SK-N-MC (cell line): ENCODE measurements around the gene NRROS.

ENCODE experiments used
- EZH2 ChIP-seq: fragments of 200-600 bp; sonication (generic); IDR thresholded peaks from one replicate; pipeline ENCODE4 v1.6.1; 2017; ENCODE audit warnings: antibody characterized with exemption
- FOXP2 ChIP-seq: optimal IDR thresholded peaks from 2 replicates; pipeline ENCODE3; 2011; ENCODE audit warnings: mild to moderate bottlenecking, moderate library complexity; ENCODE audit not compliant: insufficient read depth; ENCODE audit errors: extremely low read length, control extremely low read depth
- POLR2AphosphoS5 ChIP-seq: IDR thresholded peaks from 2 replicates; pipeline ENCODE4 v1.6.1; 2012; ENCODE audit warnings: mild to moderate bottlenecking, low read depth, low read length, borderline replicate concordance

DNA sequence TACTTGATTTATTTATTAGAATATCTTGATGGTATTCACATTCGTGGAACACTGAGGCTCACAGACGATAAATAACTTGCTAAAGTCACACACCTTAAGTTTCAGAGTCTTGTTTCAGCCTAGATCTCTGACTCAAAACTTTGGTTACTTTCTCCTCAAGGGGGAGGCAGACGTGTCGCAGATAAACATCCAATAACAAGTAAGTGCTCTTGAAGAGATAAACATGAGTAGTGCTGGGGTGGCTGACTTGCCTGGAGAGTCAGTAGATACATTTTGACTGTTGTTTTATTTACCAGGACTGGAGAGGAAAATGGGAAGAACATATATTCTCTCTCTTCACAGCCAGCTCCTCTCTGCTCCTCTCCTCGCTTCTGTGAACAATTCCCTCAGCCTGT lies 39.8 kb upstream of the NRROS start:
- TF ChIP-seq EZH2 (no peak), POLR2AphosphoS5 (no peak), FOXP2 (no peak)
